Activated naive CD4-positive, alpha-beta T cell treated with anti-CD3 and anti-CD28 coated beads for 36 hours (primary cell): ENCODE results near the gene DENND1C. TPM values are rescaled to one million over a fixed set of nuclear protein-coding genes. Genes with fewer than 3 reads are reported as not detected.
A peak's percentile ranks its signal among the peaks of the same experiment; 100 is the strongest.

Source experiments
- CTCF ChIA-PET: fragments of 350-600 bp; sonication (Branson Sonifier 250); formaldehyde crosslinking; loops from one replicate; lab custom pipeline; 2021; ENCODE audit warnings: antibody characterized with exemption; lab: Charles Lee
- DNase-seq: peaks from one replicate; pipeline ENCODE4 v3.0.0-alpha.2; 2020
- H3K27ac Mint-ChIP-seq: one replicate; pipeline ENCODE4 v1.8.0; 2021; ENCODE audit warnings: mild to moderate bottlenecking, mixed read lengths
- H3K27me3 Mint-ChIP-seq: one replicate; pipeline ENCODE4 v1.8.0; 2021; ENCODE audit warnings: low read depth, mixed read lengths
- H3K36me3 Mint-ChIP-seq: one replicate; pipeline ENCODE4 v1.8.0; 2021; ENCODE audit warnings: low read depth, mixed read lengths
- H3K4me1 Mint-ChIP-seq: one replicate; pipeline ENCODE4 v1.8.0; 2021; ENCODE audit warnings: low read depth, mixed read lengths
- H3K4me3 Mint-ChIP-seq: one replicate; pipeline ENCODE4 v1.8.0; 2021; ENCODE audit warnings: mild to moderate bottlenecking, moderate library complexity, mixed read lengths
- H3K9me3 Mint-ChIP-seq: one replicate; pipeline ENCODE4 v1.8.0; 2021; ENCODE audit warnings: mixed read lengths
- intact Hi-C: fragments of 100-400 bp; cut with micrococcal nuclease; formaldehyde crosslinking; loops from one replicate; pipeline ENCODE4 v1.15.1; 2023
- total RNA-seq, 2 experiments: library from RNA; stranded (reverse); gene quantifications; one replicate each; pipeline ENCODE4 v1.2.3, GENCODE V29; 2021

The DENND1C gene
- total RNA-seq, 2 experiments from 2014 or later, result 55.7 to 57.9 TPM

DNA sequence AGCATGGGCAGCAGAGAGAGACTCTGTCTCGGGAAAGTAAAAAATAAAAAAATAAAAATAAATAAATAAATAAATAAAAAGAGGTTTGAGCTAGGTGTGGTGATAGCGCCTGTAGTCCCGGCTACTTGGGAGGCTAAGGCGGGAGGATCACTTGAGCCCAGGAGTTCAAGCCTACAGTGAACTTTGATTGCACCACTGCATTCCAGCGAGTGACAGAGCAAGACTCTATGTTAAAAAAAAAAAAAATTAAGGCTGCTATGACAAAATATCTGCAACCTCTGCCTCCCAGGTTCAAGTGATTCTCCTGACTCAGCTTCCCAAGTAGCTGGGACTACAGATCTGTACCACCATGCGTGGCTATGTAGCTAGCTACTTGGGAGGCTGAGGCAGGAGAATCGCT, 3.2 kb upstream of the DENND1C start:
- CTCF ChIA-PET, result no interaction called here
- Mint-ChIP-seq H3K27ac (no peak overlapping the region), H3K4me1 (peaks cover 26% of the 10 kb centered on the region), H3K27me3 (no peaks in the 10 kb centered on the region), H3K9me3 (no peaks in the 10 kb centered on the region), H3K36me3 (peaks cover 1% of the 10 kb centered on the region), H3K4me3 (no peak overlapping the region)
- intact Hi-C loops, result loop anchor here (5.0 kb wide), 2 partner anchors 58 to 123 kb away; partner anchors contain the start of gene CLPP
- no peak for DNase-seq

DNA sequence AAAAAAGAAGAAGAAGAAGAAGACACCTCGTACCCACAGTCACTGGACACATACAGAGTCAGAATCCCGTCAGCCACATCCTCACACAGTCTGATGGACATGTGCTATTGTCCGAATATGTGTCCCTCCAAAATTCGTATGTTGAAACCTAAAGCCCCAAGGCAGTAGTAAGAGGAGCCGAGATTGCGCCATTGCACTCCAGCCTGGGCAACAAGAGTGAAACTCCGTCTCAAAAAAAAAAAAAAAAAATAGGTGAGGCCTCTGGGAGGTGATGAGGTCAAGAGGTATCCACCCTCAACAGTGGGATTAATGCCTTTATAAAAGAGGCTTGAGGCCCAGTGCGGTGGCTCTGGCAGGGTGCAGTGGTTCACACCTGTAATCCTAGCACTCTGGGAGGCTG, 2.6 kb upstream of the DENND1C start:
- Mint-ChIP-seq H3K27me3 (no peaks in the 10 kb centered on the region), H3K27ac (no peak overlapping the region), H3K4me1 (peaks cover 30% of the 10 kb centered on the region), H3K36me3 (peaks cover 1% of the 10 kb centered on the region), H3K4me3 (no peak overlapping the region), H3K9me3 (no peaks in the 10 kb centered on the region)
- CTCF ChIA-PET, result no interaction called here
- intact Hi-C loops, result loop anchor here (5.0 kb wide), 2 partner anchors 57 to 122 kb away; partner anchors contain the start of gene CLPP
- no peak for DNase-seq

- no peaks in the 10 kb centered on the region for H3K9me3 Mint-ChIP-seq
- CTCF ChIA-PET, result interaction anchor here (1.3 kb wide), 1 partner anchor 16 kb away, joined by 7 read pairs; no protein-coding TSS in a partner anchor
- H3K27me3 Mint-ChIP-seq, result no peaks in the 10 kb centered on the region
- H3K4me3 Mint-ChIP-seq, result no peak overlapping the region
- intact Hi-C loops, result loop anchor here (2.0 to 5.0 kb wide), 3 partner anchors 18 to 121 kb away; partner anchors contain the start of gene CLPP
- H3K4me1 Mint-ChIP-seq, result peaks cover 31% of the 10 kb centered on the region
- H3K27ac Mint-ChIP-seq, result peak overlapping the region; percentile 94
- peaks cover 1% of the 10 kb centered on the region for H3K36me3 Mint-ChIP-seq
- no peak for DNase-seq
These were observed 1.6 kb upstream of the DENND1C start for GRCh38 chr19:6483235-6483634.

GRCh38 chr19:6482343-6482686, 728 bp upstream of the DENND1C start:
- H3K9me3 Mint-ChIP-seq, result no peaks in the 10 kb centered on the region
- peak; percentile 29 for DNase-seq
- no peaks in the 10 kb centered on the region for H3K27me3 Mint-ChIP-seq
- H3K4me1 Mint-ChIP-seq, result peaks cover 31% of the 10 kb centered on the region
- H3K27ac Mint-ChIP-seq, result peak overlapping the region; percentile 94
- peaks cover 3% of the 10 kb centered on the region for H3K36me3 Mint-ChIP-seq
- CTCF ChIA-PET, result interaction anchor here (1.0 to 1.8 kb wide), 4 partner anchors 9 to 382 kb away, joined by 5 to 7 read pairs (median 6); no protein-coding TSS in a partner anchor
- peak overlapping the region; percentile 95 for H3K4me3 Mint-ChIP-seq
- intact Hi-C loops, result loop anchor here (2.0 to 5.0 kb wide), 3 partner anchors 18 to 120 kb away; partner anchors contain the start of gene CLPP

DNA sequence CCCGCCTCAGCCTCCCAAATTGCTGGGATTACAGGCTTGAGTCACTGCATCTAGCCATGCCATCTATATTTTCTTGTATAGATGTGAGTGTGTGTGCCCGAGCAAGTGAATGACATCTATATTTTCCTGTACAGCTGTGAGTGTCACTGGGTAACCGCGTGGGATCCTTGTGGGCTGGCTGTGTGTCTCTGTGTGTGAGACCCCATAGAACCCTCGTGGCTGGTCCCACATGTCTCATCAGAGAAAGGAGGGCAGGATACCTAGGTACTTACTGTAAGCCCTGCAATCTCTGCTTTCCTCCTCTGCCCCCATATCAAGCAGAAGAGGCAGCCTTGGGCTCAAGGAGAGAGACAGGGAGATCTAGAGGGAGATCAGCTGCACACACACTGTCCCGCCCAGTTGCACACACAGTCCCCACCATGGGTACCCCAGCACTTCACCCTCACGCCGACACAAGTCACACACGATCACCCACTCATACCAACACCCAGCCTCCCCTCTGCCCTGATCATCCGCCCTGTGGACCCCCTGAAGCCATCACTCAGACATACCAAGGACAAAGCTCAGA, 655 bp downstream of the DENND1C start:
- no peaks in the 10 kb centered on the region for H3K9me3 Mint-ChIP-seq
- CTCF ChIA-PET, result interaction anchor here (1.0 to 1.8 kb wide), 6 partner anchors 17 to 383 kb away, joined by 3 to 6 read pairs (median 4); partner anchors contain the start of gene SLC25A23
- H3K27ac Mint-ChIP-seq, result peak overlapping the region; percentile 94
- intact Hi-C loops, result loop anchor here (1.0 to 5.0 kb wide), 3 partner anchors 21 to 119 kb away; partner anchors contain the start of gene CLPP
- H3K36me3 Mint-ChIP-seq, result peaks cover 12% of the 10 kb centered on the region
- peaks cover 31% of the 10 kb centered on the region for H3K4me1 Mint-ChIP-seq
- peak; percentile 38 for DNase-seq
- no peaks in the 10 kb centered on the region for H3K27me3 Mint-ChIP-seq
- peak overlapping the region; percentile 95 for H3K4me3 Mint-ChIP-seq

DNA sequence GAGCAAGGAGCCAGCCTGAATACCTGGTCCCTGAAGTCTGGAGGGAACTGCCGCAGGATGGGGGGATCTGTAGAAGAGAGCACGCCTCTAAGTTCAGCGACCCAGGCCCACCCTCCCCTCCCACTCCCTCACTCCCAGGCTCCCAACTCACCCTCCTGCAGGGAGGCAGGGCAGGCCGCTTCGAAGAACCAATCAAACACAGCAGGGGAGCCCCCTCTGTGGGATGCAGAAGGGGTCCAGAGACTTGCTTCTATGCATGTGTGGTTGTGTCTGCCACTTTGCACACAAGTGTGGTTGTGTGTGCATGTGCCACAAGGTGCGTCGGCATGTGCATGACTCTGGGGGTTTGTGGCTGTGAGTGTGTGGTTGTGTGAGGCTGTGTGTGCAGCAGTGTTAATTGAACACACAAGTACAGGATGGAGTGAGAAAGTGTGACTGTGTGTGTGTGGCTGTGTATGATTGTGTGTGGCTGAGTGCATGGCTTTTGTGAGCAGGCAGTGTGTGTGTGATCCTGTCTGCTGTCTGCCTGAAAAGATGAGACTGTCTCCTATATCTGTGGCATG, 1.7 kb downstream of the DENND1C start:
- CTCF ChIA-PET, result no interaction called here
- H3K36me3 Mint-ChIP-seq, result peaks cover 12% of the 10 kb centered on the region
- intact Hi-C loops, result loop anchor here (5.0 kb wide), 2 partner anchors 53 to 118 kb away; partner anchors contain the start of gene CLPP
- peak overlapping the region; percentile 43 for H3K27ac Mint-ChIP-seq
- H3K27me3 Mint-ChIP-seq, result no peaks in the 10 kb centered on the region
- peaks cover 31% of the 10 kb centered on the region for H3K4me1 Mint-ChIP-seq
- no peak for DNase-seq
- peak overlapping the region; percentile 95 for H3K4me3 Mint-ChIP-seq
- no peaks in the 10 kb centered on the region for H3K9me3 Mint-ChIP-seq

GRCh38 chr19:6478815-6479214, 2.8 kb downstream of the DENND1C start:
- Mint-ChIP-seq H3K27me3 (no peaks in the 10 kb centered on the region), H3K4me1 (peaks cover 31% of the 10 kb centered on the region), H3K27ac (no peak overlapping the region), H3K9me3 (no peaks in the 10 kb centered on the region), H3K36me3 (peaks cover 15% of the 10 kb centered on the region), H3K4me3 (no peak overlapping the region)
- no peak for DNase-seq
- CTCF ChIA-PET, result no interaction called here
- intact Hi-C loops, result no loop called here

GRCh38 chr19:6476896-6477431, 4.6 kb downstream of the DENND1C start:
- Mint-ChIP-seq H3K27ac (no peak overlapping the region), H3K9me3 (no peaks in the 10 kb centered on the region), H3K4me3 (no peak overlapping the region), H3K36me3 (peaks cover 18% of the 10 kb centered on the region), H3K4me1 (peaks cover 18% of the 10 kb centered on the region), H3K27me3 (no peaks in the 10 kb centered on the region)
- CTCF ChIA-PET, result no interaction called here
- no peak for DNase-seq
- intact Hi-C loops, result no loop called here

DNA sequence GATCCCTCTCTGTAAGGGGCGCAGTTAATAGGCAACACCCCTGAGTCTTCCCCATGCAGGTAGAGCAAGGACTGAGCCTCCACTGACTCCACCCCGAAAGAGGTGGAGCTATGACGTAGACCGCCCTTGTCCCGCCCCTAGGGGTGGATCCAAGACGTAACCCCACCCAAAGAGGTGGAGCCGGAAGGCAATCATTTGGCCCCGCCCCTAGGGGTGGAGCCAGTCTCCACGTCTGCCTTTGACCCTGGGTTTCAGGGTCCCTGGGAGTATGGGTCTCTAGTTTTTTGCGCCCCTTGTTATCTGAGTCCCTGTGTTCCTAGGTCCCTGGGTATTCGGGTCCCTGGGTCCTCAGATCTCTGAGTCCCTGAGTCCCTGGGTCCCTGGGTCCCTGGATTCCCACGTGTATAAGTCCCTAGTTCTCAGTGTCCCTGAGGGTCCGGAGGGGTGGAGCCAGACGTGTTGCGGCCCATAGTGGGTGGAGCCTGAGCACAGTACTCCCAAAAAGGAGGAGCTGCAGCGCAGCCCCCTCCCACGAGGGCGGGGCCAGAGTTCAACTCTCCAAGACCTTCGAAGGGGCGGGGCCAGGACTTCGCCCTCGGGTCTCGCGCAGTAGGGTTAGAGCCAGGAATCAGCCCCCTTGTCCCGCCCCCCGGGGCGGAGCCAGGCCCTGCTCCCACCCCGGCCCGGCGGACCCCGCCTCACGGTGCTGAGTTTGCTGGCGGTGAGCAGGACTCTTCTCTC, 5.3 kb downstream of the DENND1C start:
- H3K27ac Mint-ChIP-seq, result no peak overlapping the region
- intact Hi-C loops, result no loop called here

DNA sequence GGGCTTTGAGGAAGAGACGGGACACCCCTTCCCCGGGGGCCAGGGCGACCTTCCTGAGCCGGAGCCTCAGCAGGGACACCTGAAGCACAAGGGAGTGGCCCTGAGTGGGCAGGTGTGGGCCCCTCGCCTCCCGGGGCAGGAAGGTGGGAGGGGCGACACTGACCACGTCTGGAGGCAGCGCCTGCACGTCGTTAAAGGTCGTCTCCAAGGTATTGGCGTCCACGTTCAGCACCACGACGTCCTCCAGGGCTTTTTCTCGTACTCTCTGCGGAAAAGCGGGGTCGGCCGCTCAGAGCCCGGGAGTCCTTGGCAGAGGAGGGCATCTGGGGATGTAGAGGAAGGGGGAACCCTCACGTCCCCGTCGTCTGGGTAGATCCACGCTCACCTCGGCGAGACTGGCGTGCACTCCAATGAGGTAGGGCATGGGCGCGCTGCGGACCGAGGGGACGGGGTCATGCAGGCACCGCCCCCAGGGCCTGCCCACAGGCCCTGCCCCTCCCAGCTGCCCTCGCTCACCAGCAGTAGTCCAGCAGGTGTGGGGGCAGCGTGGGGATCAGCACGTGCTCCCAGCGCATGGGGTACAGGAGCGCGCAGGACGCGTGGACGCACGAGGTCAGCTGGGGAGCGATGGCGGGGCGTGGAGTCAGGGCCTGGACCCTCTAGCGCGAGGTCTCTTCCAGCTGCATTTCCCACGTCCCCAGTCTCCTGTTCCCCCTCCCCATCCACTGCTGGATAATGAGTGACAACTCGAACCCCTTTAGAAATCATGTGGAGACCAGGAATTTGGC, 6.1 kb downstream of the DENND1C start:
- intact Hi-C loops, result no loop called here
- Mint-ChIP-seq H3K9me3 (no peaks in the 10 kb centered on the region), H3K27me3 (no peaks in the 10 kb centered on the region), H3K4me3 (no peak overlapping the region), H3K36me3 (peaks cover 18% of the 10 kb centered on the region), H3K4me1 (peaks cover 11% of the 10 kb centered on the region), H3K27ac (no peak overlapping the region)
- DNase-seq, result no peak
- CTCF ChIA-PET, result no interaction called here

More for the DNA sequence above, 5.3 kb downstream of the DENND1C start:
- no peak overlapping the region for H3K4me3 Mint-ChIP-seq
- H3K27me3 Mint-ChIP-seq, result no peaks in the 10 kb centered on the region
- H3K36me3 Mint-ChIP-seq, result peaks cover 16% of the 10 kb centered on the region
- peaks cover 15% of the 10 kb centered on the region for H3K4me1 Mint-ChIP-seq
- peak; percentile 70 for DNase-seq
- CTCF ChIA-PET, result no interaction called here
- H3K9me3 Mint-ChIP-seq, result no peaks in the 10 kb centered on the region

DNA sequence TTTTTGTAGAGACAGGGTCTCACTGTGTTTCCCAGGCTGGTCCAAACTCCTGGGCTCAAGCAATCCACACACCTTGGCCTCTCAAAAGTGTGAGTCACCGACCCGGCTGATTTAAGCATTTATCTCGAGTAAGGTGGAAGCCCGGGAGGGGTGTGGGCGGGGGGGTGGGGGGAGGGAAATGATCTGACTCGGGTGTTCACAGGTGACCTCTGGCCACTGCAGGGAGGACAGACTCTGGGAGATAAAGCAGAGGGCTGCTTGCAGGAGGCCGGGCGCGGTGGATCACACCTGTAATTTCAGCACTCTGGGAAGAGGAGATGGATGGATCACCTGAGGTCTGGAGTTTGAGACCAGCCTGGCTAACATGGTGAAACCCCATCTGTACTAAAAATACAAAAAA, 7.9 kb downstream of the DENND1C start:
- Mint-ChIP-seq H3K27me3 (no peaks in the 10 kb centered on the region), H3K4me3 (no peak overlapping the region), H3K36me3 (peaks cover 22% of the 10 kb centered on the region), H3K27ac (no peak overlapping the region), H3K4me1 (no peaks in the 10 kb centered on the region), H3K9me3 (no peaks in the 10 kb centered on the region)
- CTCF ChIA-PET, result interaction anchor here (1.1 kb wide), 1 partner anchor 31 kb away, joined by 3 read pairs; no protein-coding TSS in a partner anchor
- DNase-seq, result no peak
- intact Hi-C loops, result no loop called here
